Trophoblast cell (in vitro differentiated cells and primary cell): Measurements from ENCODE around the gene DIAPH1.

Experiments
- DNase-seq, 2 donors: peaks; one replicate each; pipeline ENCODE4 v3.0.0-alpha.2; 2016
- H2AFZ ChIP-seq: 2 replicates; pipeline ENCODE4 v1.6.1; 2013; ENCODE audit warnings: low read length, moderate library complexity, mild to moderate bottlenecking; ENCODE audit not compliant: insufficient read depth, poor library complexity
- H2AK5ac ChIP-seq: 2 replicates; pipeline ENCODE4 v1.6.1; 2013; ENCODE audit warnings: mild to moderate bottlenecking, low read length
- H2BK120ac ChIP-seq: 2 replicates; pipeline ENCODE4 v1.6.1; 2013; ENCODE audit warnings: low read length, mild to moderate bottlenecking, moderate library complexity; ENCODE audit not compliant: insufficient read depth, poor library complexity
- H2BK12ac ChIP-seq: 2 replicates; pipeline ENCODE4 v1.6.1; 2013; ENCODE audit warnings: mild to moderate bottlenecking, low read length, moderate library complexity
- H2BK5ac ChIP-seq: 2 replicates; pipeline ENCODE4 v1.6.1; 2013; ENCODE audit warnings: low read length, low read depth, moderate library complexity, mild to moderate bottlenecking; ENCODE audit not compliant: poor library complexity
- H3K14ac ChIP-seq: 2 replicates; pipeline ENCODE4 v1.6.1; 2013; ENCODE audit warnings: mild to moderate bottlenecking, low read length
- H3K18ac ChIP-seq: 2 replicates; pipeline ENCODE4 v1.6.1; 2013; ENCODE audit warnings: mild to moderate bottlenecking, low read length
- H3K23ac ChIP-seq: 2 replicates; pipeline ENCODE4 v1.6.1; 2013; ENCODE audit warnings: low read length
- H3K27ac ChIP-seq: 2 replicates; pipeline ENCODE4 v1.5.1; 2013; ENCODE audit warnings: low read depth, mild to moderate bottlenecking, inconsistent platforms, low read length, moderate library complexity
- H3K27me3 ChIP-seq: 2 replicates; pipeline ENCODE4 v1.6.1; 2013; ENCODE audit warnings: inconsistent platforms, mild to moderate bottlenecking, low read length, moderate library complexity; ENCODE audit not compliant: insufficient read depth
- H3K36me3 ChIP-seq, 2 experiments: 1 replicate in 1 of 2; 2 replicates in 1 of 2; pipeline ENCODE4 v1.6.1; 2013; ENCODE audit warnings: low read length in 2 of 2, mild to moderate bottlenecking in 2 of 2, moderate library complexity in 1 of 2; ENCODE audit not compliant: insufficient read depth in 2 of 2, control insufficient read depth in 1 of 2
- H3K4ac ChIP-seq: 2 replicates; pipeline ENCODE4 v1.6.1; 2013; ENCODE audit warnings: low read depth, mild to moderate bottlenecking, low read length, moderate library complexity
- H3K4me1 ChIP-seq, 2 experiments: 1 replicate in 1 of 2; 2 replicates in 1 of 2; pipeline ENCODE4 v1.6.1; 2013; ENCODE audit warnings: low read length in 2 of 2, mild to moderate bottlenecking in 2 of 2, moderate library complexity in 1 of 2; ENCODE audit not compliant: insufficient read depth in 2 of 2, control insufficient read depth in 1 of 2
- H3K4me2 ChIP-seq: 2 replicates; pipeline ENCODE4 v1.6.1; 2013; ENCODE audit warnings: inconsistent platforms, mild to moderate bottlenecking, low read length, moderate library complexity
- H3K4me3 ChIP-seq: 2 replicates; pipeline ENCODE4 v1.5.1; 2013; ENCODE audit warnings: mild to moderate bottlenecking, low read depth, low read length, inconsistent platforms
- H3K79me1 ChIP-seq: one replicate; pipeline ENCODE4 v1.6.1; 2013; ENCODE audit warnings: low read length
- H3K79me2 ChIP-seq: 2 replicates; pipeline ENCODE4 v1.6.1; 2013; ENCODE audit warnings: low read length, mild to moderate bottlenecking; ENCODE audit not compliant: control insufficient read depth, insufficient read depth, poor library complexity
- H3K9ac ChIP-seq: 2 replicates; pipeline ENCODE4 v1.6.1; 2013; ENCODE audit warnings: mild to moderate bottlenecking, low read length
- H3K9me3 ChIP-seq: 2 replicates; pipeline ENCODE4 v1.6.1; 2013; ENCODE audit warnings: low read depth, mild to moderate bottlenecking, control low read depth, inconsistent platforms, low read length; ENCODE audit not compliant: insufficient read depth
- H4K12ac ChIP-seq: 2 replicates; pipeline ENCODE4 v1.6.1; 2013; ENCODE audit warnings: low read depth, mild to moderate bottlenecking, low read length, moderate library complexity
- H4K8ac ChIP-seq: 2 replicates; pipeline ENCODE4 v1.6.1; 2013; ENCODE audit warnings: low read depth, mild to moderate bottlenecking, low read length, moderate library complexity
- H4K91ac ChIP-seq: one replicate; pipeline ENCODE4 v1.6.1; 2013; ENCODE audit warnings: low read depth, mild to moderate bottlenecking, low read length, moderate library complexity
- WGBS: extraction: QIAGEN DNeasy Blood & Tissue Kit; methylation state at CpG from one replicate; pipeline ENCODE4 v1.1.7; 2013; ENCODE audit warnings: missing lambda C conversion rate; ENCODE audit not compliant: insufficient read length, insufficient coverage; ENCODE audit errors: extremely low coverage; 5-methylcytosine and 5-hydroxymethylcytosine counted together

DIAPH1 gene

DNA sequence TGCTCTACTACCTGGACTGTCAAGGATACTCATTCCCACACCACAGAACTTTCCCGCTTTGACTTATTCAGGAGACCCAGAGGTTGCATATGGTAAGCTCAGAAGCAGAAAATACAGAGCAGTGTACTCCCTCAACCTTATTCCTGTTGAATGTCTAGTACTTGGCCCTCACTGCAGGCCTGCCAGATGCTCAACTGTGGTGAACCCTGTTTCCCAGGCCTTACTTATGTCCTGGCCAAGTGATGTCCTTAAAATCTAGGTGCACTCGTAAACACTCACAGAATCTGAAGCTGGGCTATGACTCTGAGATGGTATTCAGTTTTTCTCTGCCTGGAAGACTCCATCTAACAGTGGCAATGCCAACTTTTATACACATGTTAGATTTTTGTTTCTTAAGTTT is 21.0 kb downstream of the DIAPH1 start:
- H2AFZ ChIP-seq = no peak overlapping the region
- WGBS = no CpG with 5 or more reads among the region's 2 CpGs

DNA sequence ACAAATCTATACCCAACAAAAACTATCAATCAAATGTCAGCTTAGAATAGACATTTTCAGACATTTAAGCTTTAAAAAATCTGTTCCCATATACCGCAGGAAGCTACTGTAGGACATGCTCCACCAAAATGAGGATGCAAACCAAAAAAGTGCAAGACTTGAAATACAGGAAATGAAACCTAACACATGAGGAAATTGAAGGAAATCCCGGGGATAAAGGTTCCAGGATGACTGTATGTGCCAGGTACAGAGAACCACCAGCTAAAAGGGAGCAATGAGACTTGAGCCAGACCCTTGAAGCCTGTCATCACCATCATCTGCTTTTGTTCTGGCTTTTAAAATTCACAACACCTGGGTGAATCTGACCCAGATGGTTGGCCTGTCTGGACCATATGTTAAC is 21.4 kb downstream of the DIAPH1 start:
- no peak overlapping the region for H4K12ac ChIP-seq
- H3K4ac ChIP-seq = no peak overlapping the region
- no peak overlapping the region for H3K18ac ChIP-seq
- H2AK5ac ChIP-seq = no peak overlapping the region
- no peak overlapping the region for H4K91ac ChIP-seq
- WGBS = no CpG with 5 or more reads among the region's 2 CpGs
- H3K36me3 ChIP-seq = peaks cover 2 to 4% of the 10 kb centered on the region in 2 experiments
- no peak overlapping the region for H3K9ac ChIP-seq
- no peaks in the 10 kb centered on the region for H3K9me3 ChIP-seq
- H3K14ac ChIP-seq = no peak overlapping the region
- H3K23ac ChIP-seq = no peak overlapping the region
- no peak overlapping the region for H4K8ac ChIP-seq
- peaks cover 1% of the 10 kb centered on the region for H3K79me2 ChIP-seq
- no peaks in the 10 kb centered on the region for H3K27me3 ChIP-seq
- no peak for DNase-seq
- H3K4me3 ChIP-seq = no peak overlapping the region
- no peaks in the 10 kb centered on the region for H3K79me1 ChIP-seq
- no peak overlapping the region for H2BK120ac ChIP-seq
- H3K4me1 ChIP-seq = no peaks in the 10 kb centered on the region
- no peak overlapping the region for H2BK12ac ChIP-seq
- H2BK5ac ChIP-seq = no peak overlapping the region
- H3K4me2 ChIP-seq = no peak overlapping the region
- H3K27ac ChIP-seq = no peak overlapping the region
- H2AFZ ChIP-seq = no peak overlapping the region

More for the DNA sequence above, 21.0 kb downstream of the DIAPH1 start:
- H2BK12ac ChIP-seq = no peak overlapping the region
- no peak overlapping the region for H4K91ac ChIP-seq
- H3K79me2 ChIP-seq = peaks cover 1% of the 10 kb centered on the region
- peak overlapping the region; percentile 76 for H3K4ac ChIP-seq
- no peak overlapping the region for H2AK5ac ChIP-seq
- H3K79me1 ChIP-seq = no peaks in the 10 kb centered on the region
- H3K36me3 ChIP-seq = peaks cover 2 to 4% of the 10 kb centered on the region in 2 experiments
- no peak overlapping the region for H3K18ac ChIP-seq
- no peak for DNase-seq
- no peak overlapping the region for H4K12ac ChIP-seq
- H4K8ac ChIP-seq = no peak overlapping the region
- no peak overlapping the region for H3K4me3 ChIP-seq
- H2BK120ac ChIP-seq = no peak overlapping the region
- no peak overlapping the region for H3K14ac ChIP-seq
- no peak overlapping the region for H3K27ac ChIP-seq
- H2BK5ac ChIP-seq = no peak overlapping the region
- H3K23ac ChIP-seq = no peak overlapping the region
- no peak overlapping the region for H3K9ac ChIP-seq
- H3K4me2 ChIP-seq = no peak overlapping the region
- H3K4me1 ChIP-seq = no peaks in the 10 kb centered on the region
- H3K9me3 ChIP-seq = no peaks in the 10 kb centered on the region
- no peaks in the 10 kb centered on the region for H3K27me3 ChIP-seq

DNA sequence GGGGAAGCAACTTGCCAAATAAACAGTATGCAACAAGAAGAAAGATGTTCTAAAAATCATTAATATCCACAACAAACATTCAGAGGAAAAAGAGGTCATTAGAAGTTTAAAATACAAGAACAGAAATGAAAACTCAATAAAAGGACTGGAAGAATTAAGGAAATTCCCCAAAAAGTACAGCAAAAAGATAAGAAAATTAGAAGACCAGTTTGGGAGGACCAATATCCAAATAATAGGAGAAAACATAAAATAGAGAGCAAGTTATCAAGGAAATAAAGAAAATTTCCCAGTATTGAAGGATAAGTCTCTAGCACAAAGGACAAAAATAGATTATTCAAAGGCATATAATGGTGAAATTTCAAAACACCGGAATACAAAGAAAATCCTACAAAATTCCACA is 21.9 kb downstream of the DIAPH1 start:
- Histone ChIP-seq H3K14ac (no peak overlapping the region), H3K9ac (no peak overlapping the region), H3K4me3 (no peak overlapping the region), H4K12ac (no peak overlapping the region), H3K9me3 (no peaks in the 10 kb centered on the region), H3K79me2 (peaks cover 1% of the 10 kb centered on the region), H2BK5ac (no peak overlapping the region), H2AK5ac (no peak overlapping the region), H3K4ac (no peak overlapping the region), H4K8ac (no peak overlapping the region), H4K91ac (no peak overlapping the region), H3K18ac (no peak overlapping the region), H3K27ac (no peak overlapping the region), H2BK120ac (no peak overlapping the region), H3K36me3 (peaks cover 2 to 4% of the 10 kb centered on the region in 2 experiments), H2AFZ (no peak overlapping the region), H3K4me1 (no peaks in the 10 kb centered on the region), H2BK12ac (no peak overlapping the region), H3K23ac (no peak overlapping the region), H3K79me1 (no peaks in the 10 kb centered on the region), H3K27me3 (no peaks in the 10 kb centered on the region), H3K4me2 (no peak overlapping the region)
- no peak for DNase-seq
- no CpG with 5 or more reads among the region's 1 CpG for WGBS

DNA sequence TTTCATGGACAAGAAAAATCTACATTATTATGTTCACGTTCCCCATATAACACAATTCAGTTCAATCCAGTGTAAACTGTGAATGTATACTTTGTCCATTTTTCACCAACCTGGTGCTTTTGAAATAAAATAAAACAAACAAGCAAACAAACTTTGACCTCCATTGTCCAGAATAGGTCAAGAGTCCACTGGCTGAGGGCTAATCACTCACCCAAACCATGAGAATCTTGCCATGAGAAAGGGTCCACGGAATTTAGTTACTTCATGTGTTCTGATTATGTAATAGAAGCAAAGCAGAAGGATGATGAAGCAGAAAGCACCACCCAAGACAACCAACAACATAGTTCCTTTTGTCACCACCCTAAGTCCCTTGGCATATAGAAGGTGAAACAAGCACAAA is 28.7 kb downstream of the DIAPH1 start:
- H4K8ac ChIP-seq = no peak overlapping the region
- no peak overlapping the region for H2AK5ac ChIP-seq
- H2AFZ ChIP-seq = no peak overlapping the region
- DNase-seq = no peak
- no peak overlapping the region for H3K4me3 ChIP-seq
- H3K18ac ChIP-seq = no peak overlapping the region
- H3K4me2 ChIP-seq = no peak overlapping the region
- no peak overlapping the region for H3K23ac ChIP-seq
- H3K79me1 ChIP-seq = no peaks in the 10 kb centered on the region
- H3K36me3 ChIP-seq = peaks cover 5 to 13% of the 10 kb centered on the region in 2 experiments
- no peak overlapping the region for H2BK5ac ChIP-seq
- H3K9me3 ChIP-seq = no peaks in the 10 kb centered on the region
- no CpG with 5 or more reads among the region's 2 CpGs for WGBS
- H2BK12ac ChIP-seq = no peak overlapping the region
- no peak overlapping the region for H2BK120ac ChIP-seq
- H4K12ac ChIP-seq = no peak overlapping the region
- no peak overlapping the region for H4K91ac ChIP-seq
- H3K14ac ChIP-seq = no peak overlapping the region
- no peaks in the 10 kb centered on the region for H3K4me1 ChIP-seq
- H3K27me3 ChIP-seq = no peaks in the 10 kb centered on the region
- no peak overlapping the region for H3K27ac ChIP-seq
- no peak overlapping the region for H3K9ac ChIP-seq
- H3K79me2 ChIP-seq = no peaks in the 10 kb centered on the region
- H3K4ac ChIP-seq = no peak overlapping the region
